Progenitor cell of endocrine pancreas (in vitro differentiated cells): ENCODE data around the gene C20orf144. TPM values are rescaled to one million over a fixed set of nuclear protein-coding genes. Genes with fewer than 3 reads are reported as not detected.
A peak's percentile ranks its signal among the peaks of the same experiment; 100 is the strongest.

ENCODE experiments used
- DNase-seq: peaks from one replicate; pipeline ENCODE4 v3.0.0; 2021; ENCODE audit warnings: low spot score; ENCODE audit not compliant: unreplicated experiment
- H3K27ac Mint-ChIP-seq: 2 replicates; pipeline ENCODE4 v1.8.0; 2021; ENCODE audit warnings: mild to moderate bottlenecking, moderate library complexity, mixed read lengths
- H3K27me3 Mint-ChIP-seq: 2 replicates; pipeline ENCODE4 v1.8.0; 2021; ENCODE audit warnings: mixed read lengths
- H3K36me3 Mint-ChIP-seq: 2 replicates; pipeline ENCODE4 v1.8.0; 2022; ENCODE audit warnings: mixed read lengths; ENCODE audit not compliant: insufficient read depth
- H3K4me1 Mint-ChIP-seq: 2 replicates; pipeline ENCODE4 v1.8.0; 2021; ENCODE audit warnings: low read depth, mixed read lengths
- H3K4me3 Mint-ChIP-seq: 2 replicates; pipeline ENCODE4 v1.8.0; 2021; ENCODE audit warnings: low read depth, mild to moderate bottlenecking, moderate library complexity, mixed read lengths
- H3K9me3 Mint-ChIP-seq: 2 replicates; pipeline ENCODE4 v1.8.0; 2021; ENCODE audit warnings: low read depth, mixed read lengths
- CTCF ChIP-seq: fragments of 200-600 bp; sonication (generic); IDR thresholded peaks from one replicate; pipeline ENCODE4 v1.5.0; 2021; ENCODE audit warnings: antibody characterized with exemption, mild to moderate bottlenecking; ENCODE audit not compliant: unreplicated experiment
- total RNA-seq: library from RNA; stranded (reverse); gene quantifications from 2 replicates; pipeline ENCODE4 v1.2.1, GENCODE V29; 2021

C20orf144 gene
- total RNA-seq, 1 donor from 2014 or later, result not detected

- no peaks in the 10 kb centered on the region for H3K9me3 Mint-ChIP-seq
- no peak overlapping the region for H3K4me3 Mint-ChIP-seq
- H3K27ac Mint-ChIP-seq, result no peak overlapping the region
- no peak for DNase-seq
- no peaks in the 10 kb centered on the region for H3K27me3 Mint-ChIP-seq
- peaks cover 4% of the 10 kb centered on the region for H3K36me3 Mint-ChIP-seq
- peaks cover 10% of the 10 kb centered on the region for H3K4me1 Mint-ChIP-seq
- TF ChIP-seq CTCF, result no peak
These were observed 1.5 kb upstream of the C20orf144 start for GRCh38 chr20:33660685-33661058.

GRCh38 chr20:33663161-33664084, 1.3 kb downstream of the C20orf144 start:
- TF ChIP-seq CTCF, result no peak
- Mint-ChIP-seq H3K27ac (peak overlapping the region; percentile 87), H3K4me3 (peak overlapping the region; percentile 85), H3K4me1 (peaks cover 11% of the 10 kb centered on the region), H3K9me3 (no peaks in the 10 kb centered on the region), H3K27me3 (peaks cover 3% of the 10 kb centered on the region), H3K36me3 (peaks cover 7% of the 10 kb centered on the region)
- peak; percentile 71 for DNase-seq

- H3K9me3 Mint-ChIP-seq, result no peaks in the 10 kb centered on the region
- no peak for TF ChIP-seq CTCF
- DNase-seq, result no peak
- H3K27ac Mint-ChIP-seq, result peak overlapping the region; percentile 50
- H3K4me1 Mint-ChIP-seq, result peaks cover 11% of the 10 kb centered on the region
- peak overlapping the region; percentile 85 for H3K4me3 Mint-ChIP-seq
- peaks cover 10% of the 10 kb centered on the region for H3K36me3 Mint-ChIP-seq
- peaks cover 3% of the 10 kb centered on the region for H3K27me3 Mint-ChIP-seq
These were observed 2.1 kb downstream of the C20orf144 start for GRCh38 chr20:33664085-33664761.

GRCh38 chr20:33664762-33665144, 2.6 kb downstream of the C20orf144 start:
- no peak for TF ChIP-seq CTCF
- Mint-ChIP-seq H3K36me3 (peaks cover 11% of the 10 kb centered on the region), H3K4me3 (peak overlapping the region; percentile 85), H3K27me3 (peaks cover 3% of the 10 kb centered on the region), H3K9me3 (no peaks in the 10 kb centered on the region), H3K4me1 (peaks cover 11% of the 10 kb centered on the region), H3K27ac (peak overlapping the region; percentile 50)
- no peak for DNase-seq
